Fibroblast of mammary gland (primary cell): ENCODE measurements around the gene NF1.
"Not testable (repeated sequence)": the region's sequence is repeated elsewhere in the genome, so short reads cannot be mapped to it uniquely, and the experiment has no call there.

Experiments
- DNase-seq: peaks from one replicate; pipeline ENCODE4 v3.0.0-alpha.2; 2010; ENCODE audit warnings: low read depth
- H3K4me3 ChIP-seq: 2 replicates; pipeline ENCODE4 v1.5.1; 2011; ENCODE audit warnings: low read depth, mild to moderate bottlenecking, low read length, moderate library complexity; ENCODE audit not compliant: control insufficient read depth
- CTCF ChIP-seq: conservative IDR thresholded peaks from 2 replicates; pipeline ENCODE4 v1.5.1; 2011; ENCODE audit warnings: low read depth, low read length, inconsistent platforms; ENCODE audit not compliant: control insufficient read depth, insufficient read depth

The NF1 gene

GRCh38 chr17:31310886-31311285, 216.1 kb downstream of the NF1 start:
- no peak for DNase-seq
- H3K4me3 ChIP-seq = no peak overlapping the region
- no peak for TF ChIP-seq CTCF

GRCh38 chr17:31311526-31311925, 216.7 kb downstream of the NF1 start:
- no peak overlapping the region for H3K4me3 ChIP-seq
- DNase-seq = no peak
- no peak for TF ChIP-seq CTCF

- not testable (repeated sequence) for H3K4me3 ChIP-seq, DNase-seq
Measured at GRCh38 chr17:31312223-31312622, 217.4 kb downstream of the NF1 start.

GRCh38 chr17:31313982-31314781, 219.4 kb downstream of the NF1 start, which contains the start of gene EVI2B:
EVI2B (minus strand) TSS chr17:31314054; CDS start chr17:31305609, 8,445 bp downstream.
- H3K4me3 ChIP-seq = peak within 1 kb of the TSS; percentile 12
- TF ChIP-seq CTCF = no peak
- DNase-seq = peak; percentile 77

- no peak overlapping the region for H3K4me3 ChIP-seq
- DNase-seq = no peak
- no peak for TF ChIP-seq CTCF
Measured at GRCh38 chr17:31314782-31315100, 220.0 kb downstream of the NF1 start.

GRCh38 chr17:31318298-31318801, 223.6 kb downstream of the NF1 start:
- TF ChIP-seq CTCF = no peak
- peak; percentile 96 for DNase-seq
- H3K4me3 ChIP-seq = peak overlapping the region; percentile 22

GRCh38 chr17:31318851-31319661, 224.3 kb downstream of the NF1 start:
- TF ChIP-seq CTCF = no peak
- H3K4me3 ChIP-seq = peak overlapping the region; percentile 22
- DNase-seq = peak; percentile 26
